H9 (cell line): Measurements from ENCODE around the gene FCGR1A. TPM values are rescaled to one million over a fixed set of nuclear protein-coding genes. Genes with fewer than 3 reads are reported as not detected.
A peak's percentile ranks its signal among the peaks of the same experiment; 100 is the strongest.
"Not testable (repeated sequence)": the region's sequence is repeated elsewhere in the genome, so short reads cannot be mapped to it uniquely, and the experiment has no call there.

Source experiments
- DNase-seq: peaks from one replicate; pipeline ENCODE4 v3.0.0-alpha.2; 2017
- H2AFZ ChIP-seq: one replicate; pipeline ENCODE4 v1.6.1; 2013; ENCODE audit warnings: mild to moderate bottlenecking, low read length, control low read depth, moderate library complexity
- H2AK5ac ChIP-seq: 2 replicates; pipeline ENCODE4 v1.6.1; 2013; ENCODE audit warnings: low read length, control low read depth, mixed read lengths; ENCODE audit not compliant: insufficient read length
- H2BK120ac ChIP-seq: one replicate; pipeline ENCODE4 v1.6.1; 2013; ENCODE audit warnings: low read depth, mild to moderate bottlenecking, low read length, control low read depth, inconsistent platforms; ENCODE audit not compliant: poor library complexity, severe bottlenecking
- H2BK12ac ChIP-seq: 2 replicates; pipeline ENCODE4 v1.6.1; 2013; ENCODE audit warnings: low read length, control low read depth, mixed read lengths, low read depth; ENCODE audit not compliant: insufficient read length
- H2BK15ac ChIP-seq: 2 replicates; pipeline ENCODE4 v1.6.1; 2013; ENCODE audit warnings: low read depth, low read length, control low read depth
- H2BK20ac ChIP-seq: one replicate; pipeline ENCODE4 v1.6.1; 2013; ENCODE audit warnings: low read depth, mild to moderate bottlenecking, low read length, control low read depth, inconsistent platforms; ENCODE audit not compliant: poor library complexity, severe bottlenecking
- H2BK5ac ChIP-seq: 2 replicates; pipeline ENCODE4 v1.6.1; 2013; ENCODE audit warnings: low read length, control low read depth, mixed read lengths; ENCODE audit not compliant: insufficient read length
- H3K14ac ChIP-seq: 2 replicates; pipeline ENCODE4 v1.6.1; 2013; ENCODE audit warnings: low read length, control low read depth; ENCODE audit not compliant: insufficient read depth
- H3K18ac ChIP-seq: 2 replicates; pipeline ENCODE4 v1.6.1; 2013; ENCODE audit warnings: low read depth, mild to moderate bottlenecking, mixed read lengths, low read length, control low read depth; ENCODE audit not compliant: insufficient read length
- H3K23ac ChIP-seq: 2 replicates; pipeline ENCODE4 v1.6.1; 2013; ENCODE audit warnings: low read length, control low read depth, mixed read lengths, low read depth; ENCODE audit not compliant: insufficient read length
- H3K23me2 ChIP-seq: 2 replicates; pipeline ENCODE4 v1.6.1; 2013; ENCODE audit warnings: low read depth, mild to moderate bottlenecking, mixed read lengths, low read length, control low read depth; ENCODE audit not compliant: insufficient read length, poor library complexity, severe bottlenecking
- H3K27ac ChIP-seq: 2 replicates; pipeline ENCODE4 v1.5.1; 2013; ENCODE audit warnings: low read length, control low read depth, mixed read lengths, low read depth; ENCODE audit not compliant: insufficient read length
- H3K27me3 ChIP-seq: 2 replicates; pipeline ENCODE4 v1.6.1; 2013; ENCODE audit warnings: low read length, control low read depth, inconsistent platforms; ENCODE audit not compliant: insufficient read depth
- H3K4ac ChIP-seq: 2 replicates; pipeline ENCODE4 v1.6.1; 2013; ENCODE audit warnings: low read depth, mild to moderate bottlenecking, control low read depth, inconsistent platforms, low read length, moderate library complexity
- H3K4me1 ChIP-seq: 2 replicates; pipeline ENCODE4 v1.6.1; 2013; ENCODE audit warnings: low read length, control low read depth, inconsistent platforms; ENCODE audit not compliant: insufficient read depth
- H3K4me2 ChIP-seq: 2 replicates; pipeline ENCODE4 v1.6.1; 2013; ENCODE audit warnings: low read length, control low read depth, mixed read lengths; ENCODE audit not compliant: insufficient read length, insufficient read depth
- H3K56ac ChIP-seq: 2 replicates; pipeline ENCODE4 v1.6.1; 2013; ENCODE audit warnings: low read depth, mild to moderate bottlenecking, mixed read lengths, low read length, control low read depth; ENCODE audit not compliant: insufficient read length
- H3K79me1 ChIP-seq: 2 replicates; pipeline ENCODE4 v1.6.1; 2013; ENCODE audit warnings: low read depth, mild to moderate bottlenecking, moderate library complexity, low read length, control low read depth, inconsistent platforms; ENCODE audit not compliant: insufficient read depth, poor library complexity, severe bottlenecking
- H3K79me2 ChIP-seq: 2 replicates; pipeline ENCODE4 v1.6.1; 2013; ENCODE audit warnings: low read length, control low read depth, inconsistent platforms; ENCODE audit not compliant: insufficient read depth
- H3K9ac ChIP-seq: 2 replicates; pipeline ENCODE4 v1.6.1; 2013; ENCODE audit warnings: low read length, control low read depth, mixed read lengths; ENCODE audit not compliant: insufficient read length; ENCODE audit errors: extremely low read depth
- H3K9me3 ChIP-seq: one replicate; pipeline ENCODE4 v1.6.1; 2013; ENCODE audit warnings: low read depth, low read length, inconsistent platforms; ENCODE audit not compliant: control insufficient read depth
- H3T11ph ChIP-seq: one replicate; pipeline ENCODE4 v1.6.1; 2013; ENCODE audit warnings: mild to moderate bottlenecking, low read length, control low read depth, inconsistent platforms
- H4K20me1 ChIP-seq: one replicate; pipeline ENCODE4 v1.6.1; 2013; ENCODE audit not compliant: control insufficient read depth, insufficient read length, insufficient read depth
- H4K5ac ChIP-seq: 2 replicates; pipeline ENCODE4 v1.6.1; 2013; ENCODE audit warnings: low read depth, mild to moderate bottlenecking, mixed read lengths, low read length, control low read depth; ENCODE audit not compliant: insufficient read length
- H4K8ac ChIP-seq: replicated peaks from 2 replicates; pipeline ENCODE4 v1.6.1; 2013; ENCODE audit warnings: low read length, control low read depth, mixed read lengths, low read depth; ENCODE audit not compliant: insufficient read length
- H4K91ac ChIP-seq: 2 replicates; pipeline ENCODE4 v1.6.1; 2013; ENCODE audit warnings: low read depth, mild to moderate bottlenecking, moderate library complexity, mixed read lengths, low read length, control low read depth; ENCODE audit not compliant: insufficient read length
- H3K27ac Mint-ChIP-seq, 3 experiments: 2 replicates in 2 of 3; 3 replicates in 1 of 3; pipeline ENCODE4 v1.8.0; 2020 to 2021; ENCODE audit warnings: mixed read lengths in 3 of 3, mild to moderate bottlenecking in 1 of 3, moderate library complexity in 1 of 3
- H3K27me3 Mint-ChIP-seq: 2 replicates; pipeline ENCODE4 v1.8.0; 2021; ENCODE audit warnings: low read depth, mild to moderate bottlenecking, moderate library complexity, mixed read lengths
- H3K36me3 Mint-ChIP-seq, 3 experiments: 2 replicates in 2 of 3; 3 replicates in 1 of 3; pipeline ENCODE4 v1.8.0; 2020 to 2021; ENCODE audit warnings: low read depth in 3 of 3, mixed read lengths in 3 of 3; ENCODE audit not compliant: insufficient read depth in 1 of 3
- H3K4me1 Mint-ChIP-seq, 2 experiments: 2 replicates each; pipeline ENCODE4 v1.8.0; 2020; ENCODE audit warnings: mixed read lengths in 2 of 2
- H3K4me3 Mint-ChIP-seq, 2 experiments: 2 replicates in 1 of 2; 3 replicates in 1 of 2; pipeline ENCODE4 v1.8.0; 2020 to 2021; ENCODE audit warnings: mild to moderate bottlenecking in 2 of 2, mixed read lengths in 2 of 2, moderate library complexity in 1 of 2
- H3K9me3 Mint-ChIP-seq, 2 experiments: 2 replicates in 1 of 2; 3 replicates in 1 of 2; pipeline ENCODE4 v1.8.0; 2020; ENCODE audit warnings: mild to moderate bottlenecking in 2 of 2, mixed read lengths in 2 of 2, moderate library complexity in 1 of 2
- WGBS: extraction: QIAGEN DNeasy Blood & Tissue Kit; methylation state at CpG from one replicate; pipeline ENCODE4 v1.1.7; 2013; ENCODE audit warnings: missing lambda C conversion rate, low lambda C conversion rate, mixed read lengths; ENCODE audit not compliant: insufficient read length; ENCODE audit errors: extremely low coverage; 5-methylcytosine and 5-hydroxymethylcytosine counted together
- total RNA-seq: library from RNA; stranded (reverse); gene quantifications from 2 replicates; pipeline ENCODE4 v1.2.1, GENCODE V29; 2021

FCGR1A gene
- total RNA-seq, 1 experiment from 2014 or later, result not detected

DNA sequence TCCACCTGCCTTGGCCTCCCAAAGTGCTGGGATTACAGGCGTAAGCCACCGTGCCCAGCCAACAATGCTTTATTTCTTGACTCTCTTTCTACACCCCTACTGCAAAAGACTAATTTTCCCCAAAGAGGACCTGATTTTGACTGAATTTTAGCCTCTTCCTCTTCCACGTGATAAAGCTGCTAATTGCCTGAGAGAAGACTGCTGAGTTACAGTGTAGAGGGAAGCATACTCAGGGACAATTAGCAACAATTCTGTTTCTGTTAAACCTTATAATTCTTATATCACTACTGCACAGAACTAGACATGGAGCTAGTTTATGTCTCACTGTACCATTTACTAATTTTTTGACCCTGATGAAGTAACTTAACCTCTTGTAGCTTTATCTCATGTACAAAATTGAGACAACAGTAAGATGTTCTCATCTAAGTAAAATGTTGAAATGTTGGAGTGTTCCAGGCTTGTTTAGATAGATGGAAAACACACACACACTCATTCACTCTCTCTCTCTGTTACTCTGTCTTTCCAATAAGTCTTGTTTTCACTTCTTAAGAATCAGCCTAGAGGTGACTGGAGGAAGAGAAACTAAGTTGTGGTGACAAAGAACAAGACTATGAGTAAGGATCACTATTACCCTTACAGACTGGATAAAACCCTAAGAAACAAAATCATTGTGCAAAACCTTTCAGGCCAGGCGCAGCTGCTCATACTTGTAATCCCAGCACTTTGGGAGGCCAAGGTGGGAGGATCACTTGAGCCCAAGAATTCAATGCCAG is 10.7 kb upstream of the FCGR1A start:
- not testable (repeated sequence) for H3K79me2 ChIP-seq, H2BK20ac ChIP-seq, H3K27ac ChIP-seq, H3K9me3 Mint-ChIP-seq, H4K20me1 ChIP-seq, H4K8ac ChIP-seq, H2BK12ac ChIP-seq, H3K9ac ChIP-seq, H3K36me3 Mint-ChIP-seq, H3K27ac Mint-ChIP-seq, H2BK5ac ChIP-seq, H3K23me2 ChIP-seq, H2BK15ac ChIP-seq, H3K4me1 ChIP-seq, H3K23ac ChIP-seq, H4K5ac ChIP-seq, H2AFZ ChIP-seq, H3K4me3 Mint-ChIP-seq, DNase-seq, H3K14ac ChIP-seq, H3K27me3 ChIP-seq, H2AK5ac ChIP-seq, H3T11ph ChIP-seq, H2BK120ac ChIP-seq, H3K27me3 Mint-ChIP-seq, H3K79me1 ChIP-seq, H3K9me3 ChIP-seq, H3K56ac ChIP-seq, H3K4ac ChIP-seq, H3K4me2 ChIP-seq, H3K18ac ChIP-seq, H4K91ac ChIP-seq
- no CpG with 5 or more reads among the region's 4 CpGs for WGBS
- peaks cover 19% of the 10 kb centered on the region in 2 experiments for H3K4me1 Mint-ChIP-seq

DNA sequence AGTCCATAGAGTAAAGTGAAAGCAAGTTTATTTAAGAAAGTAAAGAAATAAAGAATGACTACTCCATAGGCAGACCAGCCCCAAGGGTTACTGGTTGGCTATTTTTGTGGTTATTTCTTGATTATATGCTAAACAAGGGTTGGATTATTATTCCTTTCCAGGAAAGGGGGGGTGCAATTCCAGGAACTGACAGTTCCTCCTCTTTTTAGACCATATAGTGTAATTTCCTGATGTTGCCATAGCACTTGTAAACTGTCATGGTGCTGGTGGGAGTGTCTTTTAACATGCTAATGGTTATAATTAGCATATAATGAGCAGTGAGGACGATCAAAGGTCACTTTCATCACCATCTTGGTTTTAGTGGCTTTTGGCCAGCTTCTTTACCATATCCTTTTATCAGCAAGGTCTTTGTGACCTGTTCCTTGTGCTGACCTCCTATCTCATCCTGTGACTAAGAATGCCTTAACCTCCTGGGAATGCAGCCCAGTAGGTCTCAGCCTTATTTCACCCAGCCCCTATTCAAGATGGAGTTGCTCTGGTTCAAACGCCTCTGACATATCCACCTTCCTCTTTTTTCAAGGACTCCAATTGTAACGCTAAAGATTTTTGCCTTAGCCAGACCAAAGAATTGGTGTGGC is 6.9 kb upstream of the FCGR1A start:
- not testable (repeated sequence) for H3K9ac ChIP-seq, H4K8ac ChIP-seq, H3K4ac ChIP-seq, H2BK5ac ChIP-seq, H3K9me3 ChIP-seq, H2BK20ac ChIP-seq, H3K27me3 Mint-ChIP-seq, H3K4me2 ChIP-seq, H3K27ac ChIP-seq, DNase-seq, H3K56ac ChIP-seq, H3K79me2 ChIP-seq, H3K4me1 ChIP-seq, H4K5ac ChIP-seq, H3T11ph ChIP-seq, H2BK12ac ChIP-seq, H4K91ac ChIP-seq, H4K20me1 ChIP-seq, H2BK120ac ChIP-seq, H3K9me3 Mint-ChIP-seq, H3K14ac ChIP-seq, H3K23me2 ChIP-seq, H2AFZ ChIP-seq, H3K79me1 ChIP-seq, H3K36me3 Mint-ChIP-seq, H3K23ac ChIP-seq, H2AK5ac ChIP-seq, H2BK15ac ChIP-seq, H3K27me3 ChIP-seq, H3K18ac ChIP-seq, H3K4me3 Mint-ChIP-seq
- peaks cover 17% of the 10 kb centered on the region in 2 experiments for H3K4me1 Mint-ChIP-seq
- H3K27ac Mint-ChIP-seq, result peak overlapping the region in 2 of 3 experiments; percentile 55 to 64; a peak in 2 of 7 replicates
- no CpG with 5 or more reads among the region's 3 CpGs for WGBS
